GM12892 (cell line): ENCODE measurements around the gene LBR.

Source experiments
- POLR2AphosphoS5 ChIP-seq: IDR thresholded peaks from 2 replicates; pipeline ENCODE4 v1.6.1; 2011; ENCODE audit warnings: low read depth, low read length, control low read depth
- TAF1 ChIP-seq: IDR thresholded peaks from 2 replicates; pipeline ENCODE4 v1.6.1; 2011; ENCODE audit warnings: low read depth, mild to moderate bottlenecking, control low read depth, low read length, borderline replicate concordance

- TF ChIP-seq POLR2AphosphoS5 (no peak), TAF1 (no peak)
These were observed 41.2 kb upstream of the LBR start for GRCh38 chr1:225469051-225469450.
